A549 treated with GW870086 at 1 μM for 4 hours (cell line): ENCODE measurements around the gene DPH3. TPM values are rescaled to one million over a fixed set of nuclear protein-coding genes. Genes with fewer than 3 reads are reported as not detected.

ENCODE experiments used
- total RNA-seq: library from RNA; stranded (reverse); fragments of 200-300 nt; extraction: Qiagen RNA extraction; gene quantifications from 5 replicates; pipeline ENCODE4 v1.2.3, GENCODE V29; 2022; ENCODE audit warnings: low read depth

DPH3 gene
- total RNA-seq: 20.0 to 29.0 TPM (median 25.6 TPM) in 5 replicates

GRCh38 chr3:16264708-16265454 is at the start of gene DPH3, which contains the start of gene OXNAD1:
TSS of gene DPH3 (minus strand) at chr3:16264943. CDS start at chr3:16264876, 67 bp downstream.
TSS of gene OXNAD1 (plus strand) at chr3:16265212. CDS start at chr3:16270953, 5,741 bp downstream.

Other genes with a start within 250 kb of the DPH3 start
- gene GALNT15, start 90.3 kb downstream of the DPH3 start, total RNA-seq: 0.05 to 0.10 TPM (median 0.07 TPM) in 4 of 5 replicates, not detected in the other
- gene OXNAD1, start 269 bp upstream of the DPH3 start, total RNA-seq: 6.2 to 9.8 TPM (median 8.3 TPM) in 5 replicates
- gene RFTN1, start 248.8 kb upstream of the DPH3 start, total RNA-seq: 2.8 to 3.6 TPM (median 3.2 TPM) in 5 replicates